CD4-positive, alpha-beta T cell (primary cell): Measurements from ENCODE around the gene TUBA8. TPM values are rescaled to one million over a fixed set of nuclear protein-coding genes. Genes with fewer than 3 reads are reported as not detected.
"Not testable (repeated sequence)": the region's sequence is repeated elsewhere in the genome, so short reads cannot be mapped to it uniquely, and the experiment has no call there.

Source experiments
- ATAC-seq: fragments of 200-7000 bp; cut with Tn5 transposase; one replicate; pipeline ENCODE4 v1.10.0; 2022; ENCODE audit warnings: mild to moderate bottlenecking; ENCODE audit not compliant: poor library complexity
- CTCF ChIA-PET: fragments of 350-600 bp; sonication (Branson Sonifier 250); formaldehyde crosslinking; loops from one replicate; lab custom pipeline; 2021; ENCODE audit warnings: antibody characterized with exemption, inconsistent platforms; lab: Charles Lee
- POLR2A ChIA-PET: fragments of 350-600 bp; sonication (Branson Sonifier 250); formaldehyde crosslinking; loops from one replicate; lab custom pipeline; 2021; ENCODE audit warnings: antibody characterized with exemption, inconsistent platforms; lab: Charles Lee
- DNase-seq, 14 experiments: peaks; one replicate each; pipeline ENCODE4 v3.0.0-alpha.2; 2013 to 2020; ENCODE audit warnings: mixed read lengths in 2 of 14
- H3K27ac ChIP-seq, 2 donors: one replicate each; pipeline versions ENCODE4 v1.5.1 to v1.7.0; 2013; ENCODE audit warnings: low read length in 2 of 2, low read depth in 1 of 2, mild to moderate bottlenecking in 1 of 2
- H3K27me3 ChIP-seq, 2 experiments: 1 replicate in 1 of 2; 2 replicates in 1 of 2; pipeline versions ENCODE4 v1.6.1 to v1.7.0; 2013; ENCODE audit warnings: low read length in 2 of 2, control low read depth in 1 of 2, mild to moderate bottlenecking in 1 of 2, moderate library complexity in 1 of 2; ENCODE audit not compliant: insufficient read depth in 2 of 2, control insufficient read depth in 1 of 2
- H3K36me3 ChIP-seq: one replicate; pipeline ENCODE4 v1.6.1; 2013; ENCODE audit warnings: low read length, control low read depth; ENCODE audit not compliant: insufficient read depth
- H3K4me1 ChIP-seq: one replicate; pipeline ENCODE4 v1.6.1; 2013; ENCODE audit warnings: low read length, control low read depth; ENCODE audit not compliant: insufficient read depth
- H3K4me3 ChIP-seq: one replicate; pipeline ENCODE4 v1.5.1; 2013; ENCODE audit warnings: mild to moderate bottlenecking, low read length, moderate library complexity
- H3K9me3 ChIP-seq, 2 experiments: 1 replicate in 1 of 2; 2 replicates in 1 of 2; pipeline versions ENCODE4 v1.6.1 to v1.7.0; 2013; ENCODE audit warnings: low read length in 2 of 2, mild to moderate bottlenecking in 2 of 2, control low read depth in 1 of 2, moderate library complexity in 1 of 2; ENCODE audit not compliant: control insufficient read depth in 1 of 2, insufficient read depth in 1 of 2
- H3K27ac Mint-ChIP-seq: one replicate; pipeline ENCODE4 v1.8.0; 2020; ENCODE audit warnings: mixed read lengths
- H3K27me3 Mint-ChIP-seq: one replicate; pipeline ENCODE4 v1.8.0; 2021; ENCODE audit warnings: mixed read lengths
- H3K36me3 Mint-ChIP-seq: one replicate; pipeline ENCODE4 v1.8.0; 2021; ENCODE audit warnings: low read depth, mixed read lengths
- H3K4me1 Mint-ChIP-seq: one replicate; pipeline ENCODE4 v1.8.0; 2021; ENCODE audit warnings: low read depth, mixed read lengths
- H3K4me3 Mint-ChIP-seq: one replicate; pipeline ENCODE4 v1.8.0; 2020; ENCODE audit warnings: mild to moderate bottlenecking, mixed read lengths
- H3K9me3 Mint-ChIP-seq: one replicate; pipeline ENCODE4 v1.8.0; 2020; ENCODE audit warnings: mixed read lengths
- CTCF ChIP-seq: fragments of 200-600 bp; IDR thresholded peaks from one replicate; pipeline ENCODE4 v1.8.0; 2022; ENCODE audit warnings: antibody characterized with exemption, mild to moderate bottlenecking
- intact Hi-C, 2 experiments: fragments of 100-400 bp; cut with DNase I in 1 of 2; cut with micrococcal nuclease in 1 of 2; formaldehyde crosslinking; loops; one replicate each; pipeline versions ENCODE4 v1.15.1 to v1.9.0; 2023 to 2025; cut with DNase I, micrococcal nuclease
- total RNA-seq, 174 experiments: library from RNA in 2 of 174; stranded (reverse) in 2 of 174; gene quantifications; one replicate each; pipeline ENCODE4 v1.2.3 and lab custom pipeline; 2021 to 2026

The TUBA8 gene
- total RNA-seq, 2 experiments from 2014 or later = 0.47 to 1.1 TPM

GRCh38 chr22:18148293-18148965 lies 37.8 kb downstream of the TUBA8 start:
- ATAC-seq (no peak), DNase-seq (no peak)
- Histone ChIP-seq H3K36me3 (no peaks in the 10 kb centered on the region), H3K27ac (no peak overlapping the region), H3K4me3 (no peak overlapping the region), H3K4me1 (peaks cover 25% of the 10 kb centered on the region), H3K27me3 (no peaks in the 10 kb centered on the region), H3K9me3 (no peaks in the 10 kb centered on the region)
- ChIA-PET CTCF (no interaction called here), POLR2A (interaction anchor here (2.5 kb wide), 1 partner anchor 71 kb away, joined by 29 read pairs; the partner anchor contains the start of gene PEX26)
- no peak for TF ChIP-seq CTCF
- Mint-ChIP-seq H3K27ac (peak overlapping the region; percentile 93), H3K36me3 (peaks cover 7% of the 10 kb centered on the region), H3K9me3 (no peaks in the 10 kb centered on the region), H3K27me3 (no peaks in the 10 kb centered on the region), H3K4me3 (peak overlapping the region; percentile 92), H3K4me1 (peaks cover 49% of the 10 kb centered on the region)
- intact Hi-C loops = no loop called here

GRCh38 chr22:18152519-18152918 lies 41.9 kb downstream of the TUBA8 start:
- peak overlapping the region; percentile 93 for H3K27ac Mint-ChIP-seq
- Histone ChIP-seq H3K4me1 (peaks cover 25% of the 10 kb centered on the region), H3K27ac (no peak overlapping the region), H3K27me3 (no peaks in the 10 kb centered on the region), H3K9me3 (no peaks in the 10 kb centered on the region), H3K36me3 (no peaks in the 10 kb centered on the region), H3K4me3 (peak overlapping the region; percentile 5)
- CTCF ChIA-PET = interaction anchor here (0.6 to 1.4 kb wide), 2 partner anchors 75 to 485 kb away, joined by 3 read pairs; partner anchors contain the start of gene PEX26
- H3K27me3 Mint-ChIP-seq = no peaks in the 10 kb centered on the region
- peaks cover 22% of the 10 kb centered on the region for H3K36me3 Mint-ChIP-seq
- DNase-seq (peak in 9 of 14 experiments; percentile 11 to 51 (median 42)), ATAC-seq (peak; percentile 43)
- peak overlapping the region; percentile 77 for H3K4me3 Mint-ChIP-seq
- TF ChIP-seq CTCF = no peak
- POLR2A ChIA-PET = interaction anchor here (0.8 to 2.6 kb wide), 2 partner anchors 54 to 75 kb away, joined by 3 to 13 read pairs; partner anchors contain the start of gene PEX26
- H3K4me1 Mint-ChIP-seq = peaks cover 58% of the 10 kb centered on the region
- intact Hi-C loops = loop anchor here in 1 of 2 experiments (5.0 kb wide), 1 partner anchor 320 kb away; no protein-coding TSS in a partner anchor
- H3K9me3 Mint-ChIP-seq = no peaks in the 10 kb centered on the region

DNA sequence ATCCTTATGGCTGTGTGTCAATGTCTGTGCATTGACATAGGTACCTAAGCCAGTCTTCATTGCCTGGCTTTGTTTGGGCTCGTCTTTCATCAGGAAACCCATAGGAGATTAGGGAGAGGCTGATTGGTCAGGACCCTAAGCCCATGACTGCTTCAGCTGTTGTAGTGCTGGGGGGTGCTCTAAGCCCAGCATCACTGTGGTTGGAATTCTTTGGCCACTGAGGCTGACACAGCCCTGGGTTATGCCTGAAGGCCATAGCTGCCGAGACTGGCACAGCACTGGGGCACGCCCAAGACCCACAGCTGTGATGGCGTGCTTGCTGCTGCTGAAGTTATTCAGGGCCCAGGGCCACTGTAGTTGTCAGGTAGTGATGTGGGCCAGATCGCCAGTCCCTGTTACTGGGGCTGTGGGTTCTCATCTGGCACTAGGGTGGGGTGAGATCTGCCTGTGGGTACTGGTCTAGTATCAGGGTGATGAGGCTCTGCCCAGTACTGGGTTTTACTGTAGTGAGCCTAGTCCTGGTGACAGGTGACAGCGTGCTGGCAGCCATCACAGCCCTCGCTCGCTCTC lies 44.3 kb downstream of the TUBA8 start:
- CTCF ChIA-PET = no interaction called here
- Mint-ChIP-seq H3K4me3 (no peak overlapping the region), H3K4me1 (peaks cover 38% of the 10 kb centered on the region), H3K36me3 (peaks cover 42% of the 10 kb centered on the region), H3K27me3 (no peaks in the 10 kb centered on the region), H3K27ac (no peak overlapping the region), H3K9me3 (no peaks in the 10 kb centered on the region)
- no peak for DNase-seq
- Histone ChIP-seq H3K4me1 (peaks cover 14% of the 10 kb centered on the region), H3K9me3 (no peaks in the 10 kb centered on the region), H3K27ac (no peak overlapping the region), H3K36me3 (peaks cover 4% of the 10 kb centered on the region), H3K4me3 (no peak overlapping the region), H3K27me3 (no peaks in the 10 kb centered on the region)
- POLR2A ChIA-PET = no interaction called here
- intact Hi-C loops = loop anchor here in 1 of 2 experiments (5.0 kb wide), 1 partner anchor 323 kb away; no protein-coding TSS in a partner anchor
- TF ChIP-seq CTCF = no peak
- no peak for ATAC-seq

- H3K27me3 ChIP-seq, H3K27ac ChIP-seq, H3K4me3 Mint-ChIP-seq, H3K36me3 ChIP-seq, H3K9me3 ChIP-seq, H3K27me3 Mint-ChIP-seq, H3K27ac Mint-ChIP-seq, H3K9me3 Mint-ChIP-seq, ATAC-seq, intact Hi-C loops, H3K4me3 ChIP-seq, DNase-seq, CTCF ChIA-PET: not testable (repeated sequence)
- peaks cover 35% of the 10 kb centered on the region for H3K36me3 Mint-ChIP-seq
- POLR2A ChIA-PET = interaction anchor here (0.5 kb wide), 1 partner anchor 14 kb away, joined by 3 read pairs; no protein-coding TSS in a partner anchor
- peaks cover 32% of the 10 kb centered on the region for H3K4me1 Mint-ChIP-seq
- H3K4me1 ChIP-seq = peaks cover 13% of the 10 kb centered on the region
These were observed 44.9 kb downstream of the TUBA8 start for GRCh38 chr22:18155546-18155945.
